MM.1S (cell line): ENCODE data around the gene ZNF337.

Experiments used
- DNase-seq: peaks from one replicate; pipeline ENCODE4 v3.0.0-alpha.2; 2015
- H2AFZ ChIP-seq: fragments of 300-600 bp; sonication (generic); 2 replicates; pipeline ENCODE4 v1.6.0; 2016; ENCODE audit warnings: antibody characterized with exemption, low read length
- H3F3A ChIP-seq: fragments of 300-600 bp; sonication (generic); 2 replicates; pipeline ENCODE4 v1.6.1; 2016; ENCODE audit warnings: mild to moderate bottlenecking, antibody characterized with exemption, low read length, moderate library complexity, mixed read lengths; ENCODE audit not compliant: insufficient read depth
- H3K27ac ChIP-seq: fragments of 300-600 bp; sonication (generic); 2 replicates; pipeline ENCODE4 v1.5.1; 2016; ENCODE audit warnings: mild to moderate bottlenecking, low read length
- H3K27me3 ChIP-seq: fragments of 300-600 bp; sonication (generic); replicated peaks from 2 replicates; pipeline ENCODE4 v1.6.0; 2016; ENCODE audit warnings: low read length; ENCODE audit not compliant: insufficient read depth
- H3K36me3 ChIP-seq: fragments of 300-600 bp; sonication (generic); replicated peaks from 2 replicates; pipeline ENCODE4 v1.6.1; 2016; ENCODE audit warnings: mild to moderate bottlenecking, low read length, mixed read lengths; ENCODE audit not compliant: insufficient read depth
- H3K4me1 ChIP-seq: fragments of 300-600 bp; sonication (generic); 2 replicates; pipeline ENCODE4 v1.6.1; 2016; ENCODE audit warnings: low read length, mixed read lengths
- H3K4me2 ChIP-seq: fragments of 300-600 bp; sonication (generic); 2 replicates; pipeline ENCODE4 v1.6.0; 2016; ENCODE audit warnings: low read depth, low read length
- H3K4me3 ChIP-seq: fragments of 300-600 bp; sonication (generic); 2 replicates; pipeline ENCODE4 v1.5.1; 2016; ENCODE audit warnings: low read length, mixed read lengths
- H3K79me2 ChIP-seq: fragments of 300-600 bp; sonication (generic); 2 replicates; pipeline ENCODE4 v1.6.1; 2016; ENCODE audit warnings: mixed run types, low read length, mixed read lengths
- H3K9ac ChIP-seq: fragments of 300-600 bp; sonication (generic); 2 replicates; pipeline ENCODE4 v1.6.1; 2016; ENCODE audit warnings: low read length, mixed read lengths
- H3K9me2 ChIP-seq: fragments of 300-600 bp; sonication (generic); replicated peaks from 2 replicates; pipeline ENCODE4 v1.6.1; 2016; ENCODE audit warnings: mild to moderate bottlenecking, low read length, mixed read lengths; ENCODE audit not compliant: insufficient read depth
- H3K9me3 ChIP-seq: fragments of 300-600 bp; sonication (generic); replicated peaks from 2 replicates; pipeline ENCODE4 v1.6.1; 2016; ENCODE audit warnings: mild to moderate bottlenecking, low read length, mixed read lengths; ENCODE audit not compliant: insufficient read depth
- H4K20me1 ChIP-seq: fragments of 300-600 bp; sonication (generic); 2 replicates; pipeline ENCODE4 v1.6.1; 2016; ENCODE audit warnings: mild to moderate bottlenecking, low read length, moderate library complexity, mixed read lengths; ENCODE audit not compliant: insufficient read depth
- EZH2 ChIP-seq: fragments of 300-600 bp; sonication (generic); optimal IDR thresholded peaks from 2 replicates; pipeline ENCODE3; 2017; ENCODE audit warnings: low read depth, mild to moderate bottlenecking, antibody characterized with exemption, low read length, mixed read lengths
- EZH2phosphoT487 ChIP-seq: fragments of 300-600 bp; sonication (generic); IDR thresholded peaks from 2 replicates; pipeline ENCODE4 v1.6.1; 2018; ENCODE audit warnings: antibody characterized with exemption, low read length
- TF ChIP-seq, protein P1 (sequence below): fragments of 300-600 bp; sonication (generic); IDR thresholded peaks from 2 replicates; pipeline ENCODE4 v1.5.1; 2016; ENCODE audit warnings: antibody characterized with exemption, low read length, mixed read lengths

Gene ZNF337

GRCh38 chr20:25738198-25738597 lies 41.5 kb upstream of the ZNF337 start:
- DNase-seq: no peak
- no peak overlapping the region for H3K27ac ChIP-seq
- H3K9me3 ChIP-seq: no peaks in the 10 kb centered on the region
- no peaks in the 10 kb centered on the region for H4K20me1 ChIP-seq
- H3K9ac ChIP-seq: no peak overlapping the region
- no peaks in the 10 kb centered on the region for H3F3A ChIP-seq
- H3K27me3 ChIP-seq: no peaks in the 10 kb centered on the region
- no peaks in the 10 kb centered on the region for H3K4me1 ChIP-seq
- H3K4me3 ChIP-seq: no peak overlapping the region
- no peaks in the 10 kb centered on the region for H3K9me2 ChIP-seq
- TF ChIP-seq EZH2phosphoT487: no peak
- no peak for TF ChIP-seq EZH2
- TF ChIP-seq, protein P1, sequence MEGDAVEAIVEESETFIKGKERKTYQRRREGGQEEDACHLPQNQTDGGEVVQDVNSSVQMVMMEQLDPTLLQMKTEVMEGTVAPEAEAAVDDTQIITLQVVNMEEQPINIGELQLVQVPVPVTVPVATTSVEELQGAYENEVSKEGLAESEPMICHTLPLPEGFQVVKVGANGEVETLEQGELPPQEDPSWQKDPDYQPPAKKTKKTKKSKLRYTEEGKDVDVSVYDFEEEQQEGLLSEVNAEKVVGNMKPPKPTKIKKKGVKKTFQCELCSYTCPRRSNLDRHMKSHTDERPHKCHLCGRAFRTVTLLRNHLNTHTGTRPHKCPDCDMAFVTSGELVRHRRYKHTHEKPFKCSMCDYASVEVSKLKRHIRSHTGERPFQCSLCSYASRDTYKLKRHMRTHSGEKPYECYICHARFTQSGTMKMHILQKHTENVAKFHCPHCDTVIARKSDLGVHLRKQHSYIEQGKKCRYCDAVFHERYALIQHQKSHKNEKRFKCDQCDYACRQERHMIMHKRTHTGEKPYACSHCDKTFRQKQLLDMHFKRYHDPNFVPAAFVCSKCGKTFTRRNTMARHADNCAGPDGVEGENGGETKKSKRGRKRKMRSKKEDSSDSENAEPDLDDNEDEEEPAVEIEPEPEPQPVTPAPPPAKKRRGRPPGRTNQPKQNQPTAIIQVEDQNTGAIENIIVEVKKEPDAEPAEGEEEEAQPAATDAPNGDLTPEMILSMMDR: no peak
- no peaks in the 10 kb centered on the region for H3K79me2 ChIP-seq
- H3K36me3 ChIP-seq: no peaks in the 10 kb centered on the region
- H3K4me2 ChIP-seq: no peak overlapping the region
- no peak overlapping the region for H2AFZ ChIP-seq

DNA sequence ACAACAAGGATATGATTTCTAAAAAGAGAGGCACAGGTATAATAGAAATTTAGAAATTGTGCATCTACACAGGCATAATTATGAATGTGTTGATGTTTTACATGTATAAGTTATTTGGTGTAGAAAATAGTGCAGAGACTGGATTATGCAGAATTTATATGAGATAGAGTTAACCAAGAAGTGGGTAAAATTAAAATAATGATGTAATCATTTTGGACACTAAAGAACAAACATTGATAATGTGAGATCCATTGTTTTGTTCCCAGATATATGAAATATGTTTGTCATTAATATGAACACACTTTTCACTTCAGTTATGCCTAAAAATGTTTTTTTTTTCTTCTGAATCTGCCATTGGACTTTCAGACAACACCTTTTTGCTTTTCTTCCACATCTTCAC lies 37.2 kb upstream of the ZNF337 start:
- Histone ChIP-seq H3K79me2 (no peaks in the 10 kb centered on the region), H3K36me3 (no peaks in the 10 kb centered on the region), H3K9me2 (no peaks in the 10 kb centered on the region), H3K9me3 (no peaks in the 10 kb centered on the region), H2AFZ (no peak overlapping the region), H3K9ac (no peak overlapping the region), H3K4me3 (no peak overlapping the region), H3K27me3 (no peaks in the 10 kb centered on the region), H4K20me1 (no peaks in the 10 kb centered on the region), H3F3A (no peaks in the 10 kb centered on the region), H3K4me2 (no peak overlapping the region), H3K27ac (no peak overlapping the region), H3K4me1 (no peaks in the 10 kb centered on the region)
- no peak for DNase-seq
- TF ChIP-seq, protein P1: no peak
- no peak for TF ChIP-seq EZH2phosphoT487
- no peak for TF ChIP-seq EZH2

DNA sequence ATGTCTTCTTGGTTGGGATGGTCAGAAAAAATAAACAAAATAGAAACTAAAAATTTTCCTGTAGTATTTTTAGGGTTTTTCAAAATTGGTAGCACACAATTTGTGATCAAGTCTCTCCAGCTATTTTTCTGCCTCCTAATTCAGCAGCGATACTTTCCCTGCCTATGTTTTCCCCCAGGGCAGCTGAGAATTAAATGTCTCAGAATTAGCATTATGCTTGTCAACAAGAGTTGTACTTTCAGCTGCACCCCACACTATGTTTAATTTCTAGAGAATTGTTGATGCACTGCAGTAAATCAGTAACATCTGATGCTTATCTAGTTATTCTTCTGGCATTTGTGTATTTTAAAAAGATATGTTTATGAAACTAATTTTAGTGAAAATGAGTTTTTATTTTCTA lies 34.2 kb upstream of the ZNF337 start:
- Histone ChIP-seq H3K36me3 (no peaks in the 10 kb centered on the region), H3K79me2 (no peaks in the 10 kb centered on the region), H3K9ac (no peak overlapping the region), H3F3A (no peaks in the 10 kb centered on the region), H3K27me3 (no peaks in the 10 kb centered on the region), H3K4me3 (no peak overlapping the region), H3K4me2 (no peak overlapping the region), H4K20me1 (no peaks in the 10 kb centered on the region), H3K4me1 (no peaks in the 10 kb centered on the region), H2AFZ (no peak overlapping the region), H3K9me3 (no peaks in the 10 kb centered on the region), H3K27ac (no peak overlapping the region), H3K9me2 (no peaks in the 10 kb centered on the region)
- DNase-seq: no peak
- TF ChIP-seq EZH2phosphoT487 (no peak), EZH2 (no peak)
- TF ChIP-seq, protein P1: no peak
